ENCODE data around the gene RAPGEF5.

RAPGEF5 gene

DNA sequence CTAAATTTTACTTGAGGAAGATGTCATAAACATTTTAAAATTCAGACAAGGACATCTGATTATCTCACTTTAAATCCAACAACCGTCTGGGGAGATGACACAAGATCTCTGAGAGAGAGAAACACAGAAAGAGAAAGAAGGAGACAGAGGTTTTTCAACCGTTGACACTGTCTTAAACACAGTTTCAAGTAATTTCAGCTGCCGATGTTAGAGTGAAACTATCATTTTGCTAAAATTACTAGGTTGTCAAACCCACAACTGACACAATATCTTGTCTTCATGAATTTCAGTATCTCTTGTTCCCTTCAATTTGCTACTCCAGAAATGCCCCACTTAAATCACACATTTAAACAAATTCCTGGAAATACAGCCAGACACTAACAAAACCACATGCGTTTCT lies 174.8 kb downstream of the RAPGEF5 start:
- DNase-seq: no peak

DNA sequence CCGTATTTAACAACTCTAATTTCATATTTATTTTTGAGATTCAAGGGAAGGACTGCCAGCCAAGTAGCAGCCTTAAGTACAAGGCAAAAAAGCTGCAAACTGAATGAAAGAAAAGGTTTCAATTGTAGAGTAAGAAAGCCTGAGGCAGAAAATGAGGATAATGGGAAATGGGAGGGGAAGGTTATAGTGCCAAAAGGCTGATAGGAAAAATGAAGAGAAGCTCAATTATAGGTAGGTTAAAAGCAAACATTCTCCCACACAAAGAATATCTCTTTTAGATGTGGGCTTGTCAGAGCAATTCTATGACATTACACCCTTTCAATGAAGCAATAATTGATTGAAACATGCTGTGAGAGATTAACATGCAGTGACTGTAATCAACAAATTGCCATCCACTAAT lies 175.3 kb downstream of the RAPGEF5 start:
- no peak for DNase-seq

DNA sequence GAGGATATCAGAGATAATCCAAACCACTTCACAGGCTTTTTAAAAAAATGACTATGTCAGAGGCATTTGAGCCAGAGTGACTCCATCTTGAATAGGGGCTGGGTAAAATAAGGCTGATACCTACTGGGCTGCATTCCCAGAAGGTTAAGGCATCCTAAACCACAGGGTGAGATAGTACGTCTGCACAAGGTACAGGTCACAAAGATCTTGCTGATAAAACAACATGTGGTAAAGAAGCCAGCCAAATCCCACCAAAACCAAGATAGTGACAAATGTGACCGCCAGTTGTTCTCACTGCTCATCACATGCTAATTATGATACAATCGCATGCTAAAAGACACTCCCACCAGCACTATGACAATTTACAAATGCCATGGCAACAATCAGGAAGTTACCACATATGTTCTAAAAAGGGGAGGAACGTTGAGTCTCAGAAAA lies 177.5 kb downstream of the RAPGEF5 start:
- DNase-seq: no peak

DNA sequence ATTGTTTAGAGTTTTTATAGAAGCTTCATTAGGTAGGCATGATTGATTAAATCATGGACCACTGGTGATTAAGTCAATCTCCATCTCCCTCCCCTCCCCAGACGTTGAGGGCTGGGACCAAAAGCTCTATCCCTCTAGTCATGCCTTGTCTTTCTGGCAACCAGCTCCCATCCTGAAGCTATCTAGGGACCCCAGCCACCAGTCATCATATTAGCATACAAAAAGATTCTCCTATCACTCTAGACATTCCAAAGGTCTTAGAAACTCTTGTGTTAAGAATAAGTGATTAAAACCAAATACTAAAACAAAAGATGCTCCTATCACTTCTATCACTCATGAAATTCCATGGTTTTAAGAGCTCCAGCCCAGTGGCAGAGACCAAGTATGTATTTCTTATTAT lies 178.2 kb downstream of the RAPGEF5 start:
- DNase-seq: no peak

DNA sequence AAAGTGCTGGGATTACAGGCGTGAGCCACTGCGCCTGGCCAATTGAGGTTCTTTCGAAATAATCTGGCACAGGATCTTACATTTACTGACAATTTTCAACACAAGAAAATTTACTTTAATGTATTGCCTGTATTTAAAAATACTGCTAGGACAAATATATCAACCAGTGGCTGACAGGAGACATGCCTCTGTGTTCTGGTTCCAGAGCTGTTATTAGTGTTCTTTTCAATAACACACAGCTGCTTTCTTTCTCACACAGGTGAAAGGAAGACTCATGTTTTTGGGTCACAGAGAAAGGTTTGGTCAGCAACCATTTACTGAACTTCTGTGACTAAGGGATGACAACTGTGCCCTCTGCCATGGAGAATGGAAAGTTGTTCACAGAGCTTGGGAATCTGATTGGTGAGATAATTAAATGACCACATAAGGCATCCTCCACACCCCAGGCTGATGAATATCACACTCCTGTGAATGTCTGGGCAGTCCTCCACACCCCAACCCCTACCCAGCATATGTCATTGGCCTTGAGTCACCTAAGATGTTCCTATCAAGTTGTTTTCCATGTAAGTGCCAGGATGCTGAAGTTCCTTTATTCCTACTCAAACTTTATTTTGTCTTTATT lies 180.1 kb downstream of the RAPGEF5 start:
- no peak for DNase-seq

DNA sequence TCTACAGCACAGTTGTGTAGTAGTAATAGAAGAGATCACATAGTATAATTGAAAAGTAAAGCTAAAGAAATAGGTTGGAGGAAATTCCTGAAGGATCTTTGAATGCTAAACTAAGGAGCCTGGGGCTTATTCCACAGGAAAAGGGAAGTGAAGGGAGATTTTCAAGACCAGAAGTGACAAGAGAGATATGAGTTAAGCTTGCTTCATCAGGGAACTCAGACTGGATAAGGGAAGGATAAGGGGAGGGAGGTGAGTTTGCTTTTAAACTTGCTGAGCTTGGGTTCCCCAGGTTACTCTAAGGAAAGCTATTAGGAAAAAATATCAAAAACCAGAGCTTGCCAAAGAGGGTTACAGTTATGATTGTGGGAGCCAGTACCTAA lies 182.4 kb downstream of the RAPGEF5 start:
- no peak for DNase-seq

DNA sequence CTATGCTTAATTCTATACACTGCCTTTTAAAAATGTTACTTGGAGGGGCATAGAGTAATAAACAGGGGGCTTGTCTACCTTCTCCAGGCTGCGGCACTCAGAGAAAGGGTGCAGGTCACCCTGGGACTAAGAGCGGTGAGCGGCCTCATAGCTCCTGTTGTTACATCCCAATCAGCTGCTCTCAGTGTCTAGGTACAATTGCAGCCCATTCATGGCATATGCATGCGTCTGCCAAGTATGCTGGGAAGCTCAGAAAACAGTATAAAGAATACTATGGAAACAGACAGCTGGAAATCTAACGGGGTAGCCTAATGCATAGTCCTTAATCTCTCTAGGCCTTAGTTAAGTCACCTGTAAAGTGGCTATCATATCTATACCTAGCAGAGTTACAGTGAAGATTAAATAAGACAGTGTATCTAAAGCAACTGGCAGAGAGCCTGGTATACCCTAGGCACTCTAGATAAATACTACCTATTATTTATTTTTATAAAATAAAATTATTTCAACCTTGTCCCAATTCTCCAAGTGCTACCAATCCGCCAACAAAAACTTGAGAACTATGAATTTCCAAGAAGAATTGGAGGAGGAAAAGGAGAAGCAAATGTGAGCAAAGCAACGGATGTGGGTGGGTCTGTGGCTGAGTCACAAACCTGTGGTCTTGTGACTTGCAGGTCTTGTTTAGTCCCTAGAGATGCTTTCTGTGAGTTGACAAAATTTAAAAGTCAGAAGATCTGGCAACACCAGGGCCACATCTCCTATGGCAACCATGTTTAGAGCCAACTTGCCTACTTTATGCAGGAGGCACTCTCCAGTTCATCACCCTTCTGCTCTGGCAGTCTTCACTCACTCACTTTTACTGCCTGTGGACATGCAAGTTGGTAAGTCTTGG lies 183.0 kb downstream of the RAPGEF5 start:
- no peak for DNase-seq

DNA sequence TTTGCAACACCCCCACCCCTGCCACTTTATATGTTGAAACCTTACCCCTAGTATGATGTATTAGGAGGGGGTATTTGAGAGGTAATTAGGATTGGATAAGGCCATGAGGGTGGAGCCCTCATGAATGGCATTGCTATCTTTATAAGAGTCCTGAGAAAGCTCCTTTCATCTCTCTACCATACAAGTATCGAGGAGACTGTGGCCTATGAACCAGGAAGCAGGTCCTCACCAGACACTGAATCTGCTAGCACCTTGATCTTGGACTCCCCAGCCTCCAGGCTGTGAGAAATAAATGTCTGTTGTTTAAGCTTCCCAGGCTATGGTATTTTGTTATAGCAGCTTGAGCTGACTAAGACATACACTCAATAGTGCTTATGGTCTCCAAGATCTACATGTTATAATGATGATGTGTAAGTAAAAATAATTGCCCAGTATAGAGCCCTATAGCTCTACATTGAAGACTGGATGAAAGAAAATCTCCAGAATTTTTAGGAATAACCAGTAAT lies 188.8 kb downstream of the RAPGEF5 start:
- DNase-seq: no peak

DNA sequence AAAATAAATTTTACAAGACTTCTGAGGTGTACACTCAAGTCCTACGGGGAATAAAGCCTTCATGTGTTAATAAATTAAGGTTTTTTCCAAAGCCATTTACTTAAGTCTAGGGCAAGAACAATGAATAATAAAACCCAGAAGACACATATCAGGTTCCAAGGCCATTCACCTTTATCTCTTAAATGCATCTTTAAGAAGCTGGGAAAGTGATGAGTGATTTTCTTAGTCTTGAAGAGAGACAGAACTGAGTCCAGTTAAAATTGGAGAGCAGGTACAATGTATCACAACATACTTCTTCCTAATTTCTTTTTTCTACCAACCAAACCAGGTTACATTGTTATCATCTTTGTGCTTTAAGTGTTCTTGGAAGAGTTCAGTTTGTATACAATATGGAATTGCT lies 189.5 kb downstream of the RAPGEF5 start:
- no peak for DNase-seq

DNA sequence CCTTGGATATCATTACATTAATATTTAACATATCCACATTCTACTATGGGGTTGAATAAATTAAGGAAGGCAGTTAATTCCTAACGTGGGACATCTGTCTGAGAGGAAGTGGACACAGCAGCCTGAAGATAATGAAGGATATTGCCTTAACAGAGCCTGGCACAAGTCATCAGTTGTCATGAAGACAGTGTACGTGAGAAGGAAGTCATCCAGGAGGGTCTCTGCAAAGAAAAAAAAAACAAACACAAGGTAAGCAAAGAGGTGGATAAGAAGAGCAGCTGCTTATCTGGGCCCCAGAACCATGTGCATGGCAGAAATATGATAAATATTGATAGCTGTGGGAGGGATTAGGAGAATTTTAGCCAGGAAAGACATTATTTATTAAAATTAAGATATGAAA lies 190.0 kb downstream of the RAPGEF5 start:
- DNase-seq: no peak

DNA sequence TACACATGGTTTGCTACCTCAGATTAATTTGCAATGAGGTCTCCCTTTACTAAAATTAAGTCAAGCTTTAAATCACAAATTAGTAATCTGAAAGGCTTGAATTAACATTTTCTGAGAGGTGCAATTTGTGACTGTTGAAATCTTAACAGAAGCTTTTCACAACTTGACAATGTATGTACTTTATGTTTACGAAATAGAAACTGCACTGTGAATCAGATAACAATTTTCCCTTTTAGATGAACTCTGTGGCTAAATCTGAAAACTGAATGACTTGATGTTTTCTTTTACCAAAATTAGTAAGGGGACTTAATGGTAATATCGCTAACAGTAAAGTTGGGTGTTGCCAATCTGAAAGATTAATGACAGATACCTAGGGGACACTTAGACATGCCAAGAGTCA lies 197.6 kb downstream of the RAPGEF5 start:
- no peak for DNase-seq

DNA sequence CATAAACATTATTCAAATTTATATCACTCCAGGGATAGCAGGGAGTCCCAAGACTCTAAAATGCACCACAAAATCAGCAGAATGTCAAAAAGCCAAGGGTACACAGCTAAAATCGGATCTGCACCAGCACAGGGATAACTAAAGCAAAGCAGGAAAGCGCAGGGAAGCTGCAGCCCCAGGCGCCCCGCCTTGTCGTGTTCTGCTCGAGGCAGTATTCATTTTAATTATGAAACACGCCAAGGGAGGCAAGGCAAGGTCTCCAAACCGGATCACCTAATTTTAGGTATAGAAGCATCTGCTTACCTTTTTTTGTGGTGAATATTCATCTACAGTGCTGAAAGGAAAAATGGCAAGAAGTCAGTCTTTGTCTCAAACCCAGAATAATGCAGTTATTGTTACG lies 199.4 kb downstream of the RAPGEF5 start:
- DNase-seq: no peak

DNA sequence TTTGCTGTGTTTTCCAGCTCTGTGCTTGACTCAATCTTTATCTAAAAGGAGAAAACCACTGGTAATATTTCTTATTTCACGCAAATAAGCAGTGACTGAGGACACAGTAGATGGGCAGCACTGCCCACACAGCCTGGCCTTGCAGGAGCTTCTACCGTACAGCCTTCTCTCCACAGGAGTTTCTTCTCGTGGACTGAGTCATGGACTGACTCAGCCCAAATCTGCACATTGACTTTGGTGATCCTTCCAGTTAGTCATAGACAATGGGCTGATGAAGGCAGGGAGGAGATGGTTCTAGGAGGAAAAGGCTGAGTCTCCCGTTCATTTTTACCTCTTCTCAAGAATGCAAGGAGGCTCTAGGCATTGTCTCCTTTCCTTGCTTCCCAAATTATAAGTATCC lies 200.7 kb downstream of the RAPGEF5 start:
- no peak for DNase-seq

DNA sequence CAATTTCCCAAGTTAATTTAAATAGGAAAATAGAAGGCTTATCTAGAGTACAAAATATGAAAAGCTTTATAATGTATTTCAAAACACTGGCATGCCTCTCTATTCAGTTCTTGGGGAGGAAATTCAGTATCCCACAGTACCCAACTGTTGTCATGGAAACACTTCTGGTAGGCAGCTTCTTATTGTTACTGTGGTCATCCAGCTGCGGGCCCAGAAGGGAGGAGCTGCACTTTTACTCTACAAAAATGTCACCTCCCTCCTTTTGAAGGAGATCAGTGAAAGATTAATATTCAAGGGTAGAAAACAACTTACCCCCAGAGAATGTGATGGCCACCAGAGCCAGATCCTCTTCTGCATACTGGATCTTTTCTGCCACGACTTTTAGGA lies 202.8 kb downstream of the RAPGEF5 start:
- DNase-seq: no peak

DNA sequence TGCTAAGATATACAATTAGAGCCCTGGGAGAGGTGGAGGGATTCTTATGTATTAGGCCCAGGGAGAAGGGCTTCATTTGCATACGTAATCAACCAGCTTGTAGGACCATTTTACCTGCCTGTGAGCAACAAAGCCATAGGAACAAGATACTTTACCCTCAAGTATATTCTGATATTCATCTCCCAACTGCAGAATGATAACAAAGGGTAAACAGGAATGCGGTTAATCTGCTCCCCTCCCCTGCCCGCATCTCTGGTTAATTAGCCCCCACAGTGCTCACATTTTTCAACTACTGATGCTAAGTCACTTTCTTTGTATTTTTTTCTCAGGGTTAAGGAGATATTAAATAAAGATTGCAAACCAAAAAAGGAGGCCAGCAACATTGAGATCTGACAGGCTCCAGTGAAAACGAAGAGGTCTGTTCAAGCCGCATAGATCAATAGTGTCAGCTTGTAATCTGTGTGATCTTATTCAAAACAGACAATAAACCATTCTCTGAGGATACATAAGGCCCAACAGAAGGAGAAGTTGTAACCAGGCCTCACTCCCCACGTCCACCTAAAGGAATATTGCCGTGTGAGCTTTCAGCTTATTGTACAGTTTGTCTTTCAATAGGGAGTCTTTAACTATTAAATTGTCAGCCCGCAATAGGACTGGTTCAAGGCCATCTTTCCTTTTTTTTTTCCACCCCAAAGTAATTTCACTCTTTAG lies 203.4 kb downstream of the RAPGEF5 start:
- DNase-seq: no peak

DNA sequence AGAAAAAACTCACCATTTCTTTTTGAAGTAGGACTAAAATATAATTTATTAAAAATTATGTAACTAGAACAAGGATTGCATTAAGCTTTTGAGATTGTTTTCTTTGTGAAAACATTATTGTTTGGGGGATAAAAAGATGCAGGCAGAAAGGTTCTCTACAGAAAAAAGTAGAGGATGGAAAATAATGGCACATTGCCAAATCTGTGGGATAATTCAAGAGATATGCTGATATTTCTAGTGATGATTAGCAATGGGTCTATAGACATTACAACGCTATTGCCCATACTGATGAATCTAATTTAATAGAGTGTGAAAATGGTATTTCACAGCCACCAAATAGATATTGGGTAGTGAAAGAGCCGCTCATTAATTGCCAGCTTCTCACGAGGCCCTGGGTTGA lies 204.3 kb downstream of the RAPGEF5 start:
- DNase-seq: no peak

DNA sequence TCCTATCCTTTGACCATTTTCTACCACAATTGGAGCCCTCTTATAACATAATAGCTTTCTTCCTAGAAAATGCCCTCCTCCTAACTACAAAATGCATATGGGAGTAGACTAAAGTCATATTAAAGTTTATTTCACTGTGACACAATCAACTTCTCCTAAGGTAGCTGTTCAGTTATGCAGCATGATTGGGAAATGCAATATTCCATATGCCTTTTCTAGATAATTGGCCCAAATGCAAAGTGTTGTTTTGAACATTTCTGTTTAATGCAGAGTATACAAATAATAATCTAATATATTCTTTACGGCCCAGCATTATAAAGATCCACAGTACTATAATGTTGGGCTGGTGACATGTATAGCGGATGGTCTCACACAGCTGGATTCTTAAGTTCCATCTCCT lies 205.1 kb downstream of the RAPGEF5 start:
- no peak for DNase-seq

DNA sequence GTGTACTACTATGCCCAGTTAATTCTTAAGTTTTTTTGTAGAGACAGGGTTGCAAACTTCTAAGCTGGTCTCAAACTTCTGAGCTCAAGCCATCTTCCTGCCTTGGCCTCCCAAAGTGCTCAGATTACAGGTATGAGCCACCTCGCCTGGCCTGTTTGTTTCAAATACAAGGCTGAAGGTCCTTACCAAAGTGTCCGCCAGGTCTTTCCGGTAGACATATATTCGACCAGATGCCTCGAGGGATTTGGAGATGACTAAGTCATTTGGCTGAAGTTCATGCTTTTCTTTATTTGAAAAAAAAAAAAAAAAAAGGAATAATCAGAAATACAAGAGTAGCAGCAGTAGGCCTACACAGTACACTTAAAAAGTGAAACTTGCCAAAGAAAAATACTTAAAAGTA lies 206.7 kb downstream of the RAPGEF5 start:
- DNase-seq: no peak

DNA sequence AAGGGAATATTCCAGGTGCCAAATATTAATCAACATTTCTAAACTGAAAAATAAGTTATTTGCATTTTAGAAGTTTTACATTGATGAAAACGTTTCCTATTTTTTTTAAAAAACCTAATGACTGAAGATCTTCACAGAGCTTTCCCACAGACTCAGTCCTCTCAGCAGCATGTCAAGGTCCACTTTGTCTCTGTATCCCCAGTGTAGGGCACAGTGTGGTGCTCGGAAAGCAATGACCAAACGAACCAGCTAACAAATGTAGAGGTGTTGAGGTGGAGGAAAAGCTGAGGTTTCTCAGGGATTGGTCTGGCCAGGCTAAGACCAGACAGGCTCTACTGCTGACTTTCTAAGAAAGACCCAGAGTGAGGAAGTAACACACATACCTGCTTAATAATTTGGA lies 209.1 kb downstream of the RAPGEF5 start:
- DNase-seq: no peak

DNA sequence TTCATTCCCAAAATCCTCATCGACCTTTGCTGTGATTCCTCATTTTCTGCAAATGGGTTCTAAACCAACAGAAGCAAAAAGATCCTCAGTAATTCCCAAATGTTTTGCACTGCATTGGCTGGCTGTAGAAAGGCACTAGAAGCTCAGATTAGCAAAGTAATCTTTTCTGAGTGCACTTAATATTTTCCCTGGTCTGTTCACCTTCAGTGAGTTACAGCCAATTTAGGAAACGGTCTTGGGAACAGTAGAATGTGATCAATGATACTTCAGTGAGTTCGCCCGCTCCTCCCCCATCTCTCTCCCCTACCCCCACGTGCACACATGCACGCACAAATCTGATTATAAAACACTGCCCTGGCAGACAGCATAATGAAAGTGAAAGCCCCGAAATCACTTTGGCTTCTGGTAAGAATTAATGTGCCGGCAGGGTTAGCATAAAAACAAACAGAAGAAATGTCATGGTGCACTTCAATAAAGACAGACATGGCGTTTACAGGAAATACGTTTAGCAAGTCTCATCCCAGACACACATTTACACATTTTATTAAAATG lies 209.9 kb downstream of the RAPGEF5 start:
- DNase-seq: no peak

DNA sequence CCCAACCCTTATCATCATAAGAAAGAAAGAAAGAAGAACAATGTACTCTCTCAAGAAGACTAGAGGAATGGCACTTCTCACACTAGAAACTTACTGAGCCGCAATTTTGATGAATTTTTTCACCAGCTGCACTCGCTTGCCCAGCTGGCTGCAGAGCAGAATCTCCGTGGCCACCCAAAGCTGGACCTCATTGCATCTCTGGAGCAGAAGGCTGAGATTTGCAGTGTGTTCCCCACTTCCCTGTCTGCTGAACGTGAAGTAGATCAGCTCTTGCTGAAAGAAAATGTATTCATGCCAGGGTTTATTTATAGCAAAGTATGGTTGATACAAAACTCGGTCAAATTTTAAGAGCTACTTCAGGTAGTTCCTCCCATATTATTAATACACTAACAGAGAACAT lies 212.0 kb downstream of the RAPGEF5 start:
- DNase-seq: no peak

DNA sequence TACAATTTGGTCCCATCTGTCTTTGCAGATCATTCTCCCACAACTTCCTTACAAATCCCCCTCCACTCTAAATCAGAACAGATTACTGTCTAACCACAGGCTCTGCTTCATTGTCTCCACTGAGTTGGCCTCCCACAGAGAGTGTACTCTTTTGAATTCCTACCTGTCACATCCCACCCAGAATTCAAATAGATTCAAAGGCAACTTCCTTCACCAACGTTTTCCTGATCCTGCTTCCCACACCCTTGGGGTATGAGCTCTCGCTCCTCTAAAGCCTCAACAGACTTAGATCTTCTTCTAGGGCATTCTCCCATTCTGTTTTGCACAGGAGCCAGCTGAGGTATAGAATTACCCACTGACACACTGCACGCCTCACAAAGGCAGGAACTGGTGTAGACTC lies 213.5 kb downstream of the RAPGEF5 start:
- DNase-seq: no peak

DNA sequence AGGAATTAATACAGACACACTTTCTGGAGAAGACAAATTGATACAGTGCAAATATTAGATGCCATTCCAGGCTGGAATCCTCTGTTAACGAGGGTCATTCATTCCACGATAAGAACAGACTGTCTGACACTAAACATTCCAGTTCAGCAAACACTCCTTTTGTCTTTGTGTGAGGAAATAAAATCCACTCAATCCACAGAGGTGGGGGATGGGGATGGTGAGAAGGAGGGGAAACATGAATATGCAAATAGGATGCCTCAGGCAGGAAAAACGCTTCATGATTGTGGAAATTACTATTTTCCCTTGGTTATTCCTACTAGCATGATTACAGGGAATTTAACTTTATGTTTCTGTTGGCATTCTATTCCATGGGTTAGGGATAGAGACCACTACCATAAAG lies 214.4 kb downstream of the RAPGEF5 start:
- no peak for DNase-seq

DNA sequence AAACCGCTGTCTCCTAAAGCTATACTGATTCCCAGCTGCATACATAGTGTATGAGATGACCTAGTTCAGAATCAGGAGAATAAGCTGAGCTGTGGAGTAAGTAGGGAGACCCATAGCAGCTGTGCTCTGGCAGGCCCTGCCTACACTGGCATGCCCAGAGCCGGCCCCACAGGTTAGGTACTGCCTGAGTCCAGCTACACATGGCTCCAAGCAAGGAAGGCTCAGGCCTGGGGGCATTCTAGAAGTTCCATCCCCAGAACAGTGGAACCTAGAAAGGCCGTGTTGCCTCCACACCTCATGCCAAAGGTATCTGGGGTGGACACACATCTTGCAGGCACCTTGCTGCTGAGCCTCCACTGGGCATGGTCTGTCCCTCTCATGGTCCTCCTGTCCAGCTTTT lies 215.6 kb downstream of the RAPGEF5 start:
- no peak for DNase-seq

All from SIG-M5 (cell line).